Measurements from ENCODE around the gene HS3ST4. TPM values are rescaled to one million over a fixed set of nuclear protein-coding genes. Genes with fewer than 3 reads are reported as not detected.

Gene HS3ST4
- total RNA-seq, 1 donor from 2014 or later = not detected

GRCh38 chr16:25690552-25691143, 1.1 kb upstream of the HS3ST4 start:
- no peak for DNase-seq (ENCODE audit: low read depth)
- no peak for TF ChIP-seq CTCF (conservative IDR thresholded peaks at IDR 0.05; ENCODE audit: low read depth, low read length)
- H3K4me3 ChIP-seq (ENCODE audit: low read depth, low read length) = no peak overlapping the region

GRCh38 chr16:25692351-25692741, 587 bp downstream of the HS3ST4 start:
- no peak for DNase-seq (ENCODE audit: low read depth)
- TF ChIP-seq CTCF (conservative IDR thresholded peaks at IDR 0.05; ENCODE audit: low read depth, low read length) = no peak
- H3K4me3 ChIP-seq (ENCODE audit: low read depth, low read length) = peak overlapping the region; percentile 24

GRCh38 chr16:25692742-25693508, 1.2 kb downstream of the HS3ST4 start:
- TF ChIP-seq CTCF (conservative IDR thresholded peaks at IDR 0.05; ENCODE audit: low read depth, low read length) = no peak

GRCh38 chr16:25693631-25694030, 1.9 kb downstream of the HS3ST4 start:
- no peak overlapping the region for H3K4me3 ChIP-seq (ENCODE audit: low read depth, low read length)
- no peak for DNase-seq (ENCODE audit: low read depth)
- TF ChIP-seq CTCF (conservative IDR thresholded peaks at IDR 0.05; ENCODE audit: low read depth, low read length) = no peak

More at GRCh38 chr16:25692742-25693508, 1.2 kb downstream of the HS3ST4 start:
- no peak for DNase-seq (ENCODE audit: low read depth)
- peak overlapping the region; percentile 21 for H3K4me3 ChIP-seq (ENCODE audit: low read depth, low read length)

- H3K4me3 ChIP-seq (ENCODE audit: low read depth, low read length) = no peak overlapping the region
- no peak for DNase-seq (ENCODE audit: low read depth)
- no peak for TF ChIP-seq CTCF (conservative IDR thresholded peaks at IDR 0.05; ENCODE audit: low read depth, low read length)
Observed at GRCh38 chr16:25699069-25699468, 7.3 kb downstream of the HS3ST4 start.

GRCh38 chr16:25700547-25700946, 8.8 kb downstream of the HS3ST4 start:
- no peak for DNase-seq (ENCODE audit: low read depth)
- TF ChIP-seq CTCF (conservative IDR thresholded peaks at IDR 0.05; ENCODE audit: low read depth, low read length) = no peak
- H3K4me3 ChIP-seq (ENCODE audit: low read depth, low read length) = no peak overlapping the region

Data from epithelial cell of proximal tubule (primary cell).